Suprapubic skin (tissue), 4 donors: Measurements from ENCODE around the gene KCNN1.

Experiments used
- POLR2A ChIP-seq, 2 donors: fragments of 450-650 bp; IDR thresholded peaks; one replicate each; pipeline ENCODE4 v1.6.1; 2017; ENCODE audit warnings: antibody characterized with exemption in 2 of 2, mild to moderate bottlenecking in 2 of 2, moderate library complexity in 2 of 2
- POLR2AphosphoS5 ChIP-seq, 3 donors: sonication (generic); formaldehyde crosslinking; IDR thresholded peaks; one replicate each; pipeline ENCODE4 v1.6.1; 2017; ENCODE audit warnings: antibody characterized with exemption in 3 of 3
- TF ChIP-seq, protein P1 (sequence below), 2 donors: fragments of 200-600 bp in 1 of 2; fragments of 450-650 bp in 1 of 2; sonication (generic) in 1 of 2; IDR thresholded peaks; one replicate each; pipeline ENCODE4 v1.5.1; 2016 to 2019; ENCODE audit warnings: antibody characterized with exemption in 2 of 2, mild to moderate bottlenecking in 1 of 2, moderate library complexity in 1 of 2

DNA sequence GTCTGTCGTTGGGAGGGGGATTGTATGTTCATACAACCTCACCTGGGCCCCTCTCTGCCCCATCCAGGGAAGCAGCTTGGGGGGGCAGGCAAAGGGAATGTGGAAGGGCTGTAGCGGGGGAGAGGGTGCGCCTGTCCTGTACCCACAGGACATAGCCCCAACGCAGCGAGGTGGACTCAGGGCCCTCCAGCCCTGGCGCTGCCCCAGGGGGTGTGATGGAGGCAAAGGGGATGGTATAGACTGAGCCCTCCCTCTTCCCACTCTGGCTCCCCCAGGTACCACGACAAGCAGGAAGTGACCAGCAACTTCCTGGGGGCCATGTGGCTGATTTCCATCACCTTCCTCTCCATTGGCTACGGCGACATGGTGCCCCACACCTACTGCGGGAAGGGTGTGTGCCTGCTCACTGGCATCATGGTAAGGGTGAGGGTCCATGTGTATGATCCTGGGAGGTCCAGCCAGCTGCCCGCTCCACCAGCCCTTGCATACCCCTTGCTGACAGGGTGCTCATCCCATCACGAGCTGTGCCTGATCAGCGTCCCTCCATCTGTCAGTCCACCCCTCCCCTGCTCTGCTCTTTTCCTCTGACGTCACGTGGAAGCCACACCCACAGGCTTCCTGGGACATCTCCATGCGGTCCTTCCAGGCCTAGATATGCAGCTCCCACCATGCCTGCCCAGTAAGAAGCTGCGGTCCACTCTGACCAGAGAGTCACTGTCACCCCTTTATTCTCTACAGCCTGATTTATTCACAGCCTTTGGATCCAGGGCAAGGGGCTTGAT is 18.3 kb downstream of the KCNN1 start:
- TF ChIP-seq, protein P1, sequence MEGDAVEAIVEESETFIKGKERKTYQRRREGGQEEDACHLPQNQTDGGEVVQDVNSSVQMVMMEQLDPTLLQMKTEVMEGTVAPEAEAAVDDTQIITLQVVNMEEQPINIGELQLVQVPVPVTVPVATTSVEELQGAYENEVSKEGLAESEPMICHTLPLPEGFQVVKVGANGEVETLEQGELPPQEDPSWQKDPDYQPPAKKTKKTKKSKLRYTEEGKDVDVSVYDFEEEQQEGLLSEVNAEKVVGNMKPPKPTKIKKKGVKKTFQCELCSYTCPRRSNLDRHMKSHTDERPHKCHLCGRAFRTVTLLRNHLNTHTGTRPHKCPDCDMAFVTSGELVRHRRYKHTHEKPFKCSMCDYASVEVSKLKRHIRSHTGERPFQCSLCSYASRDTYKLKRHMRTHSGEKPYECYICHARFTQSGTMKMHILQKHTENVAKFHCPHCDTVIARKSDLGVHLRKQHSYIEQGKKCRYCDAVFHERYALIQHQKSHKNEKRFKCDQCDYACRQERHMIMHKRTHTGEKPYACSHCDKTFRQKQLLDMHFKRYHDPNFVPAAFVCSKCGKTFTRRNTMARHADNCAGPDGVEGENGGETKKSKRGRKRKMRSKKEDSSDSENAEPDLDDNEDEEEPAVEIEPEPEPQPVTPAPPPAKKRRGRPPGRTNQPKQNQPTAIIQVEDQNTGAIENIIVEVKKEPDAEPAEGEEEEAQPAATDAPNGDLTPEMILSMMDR (IDR thresholded peaks at IDR 0.05) = no peak
- no peak for TF ChIP-seq POLR2AphosphoS5 (IDR thresholded peaks at IDR 0.05)
- no peak for TF ChIP-seq POLR2A (IDR thresholded peaks at IDR 0.05)
